Mucosa of gallbladder (tissue), 1 donor: ENCODE results near the gene UFD1. TPM values are rescaled to one million over a fixed set of nuclear protein-coding genes. Genes with fewer than 3 reads are reported as not detected.

Source experiments
- DNase-seq: peaks from one replicate; pipeline ENCODE4 v3.0.0-alpha.2; 2020; ENCODE audit warnings: low spot score
- total RNA-seq: library from RNA; stranded (reverse); gene quantifications from one replicate; pipeline ENCODE4 v1.2.1, GENCODE V29; 2021
- donor health status: DM: no; HTN: no; CAD: no.

UFD1 gene
- total RNA-seq, 1 donor from 2014 or later: 50.4 TPM

DNA sequence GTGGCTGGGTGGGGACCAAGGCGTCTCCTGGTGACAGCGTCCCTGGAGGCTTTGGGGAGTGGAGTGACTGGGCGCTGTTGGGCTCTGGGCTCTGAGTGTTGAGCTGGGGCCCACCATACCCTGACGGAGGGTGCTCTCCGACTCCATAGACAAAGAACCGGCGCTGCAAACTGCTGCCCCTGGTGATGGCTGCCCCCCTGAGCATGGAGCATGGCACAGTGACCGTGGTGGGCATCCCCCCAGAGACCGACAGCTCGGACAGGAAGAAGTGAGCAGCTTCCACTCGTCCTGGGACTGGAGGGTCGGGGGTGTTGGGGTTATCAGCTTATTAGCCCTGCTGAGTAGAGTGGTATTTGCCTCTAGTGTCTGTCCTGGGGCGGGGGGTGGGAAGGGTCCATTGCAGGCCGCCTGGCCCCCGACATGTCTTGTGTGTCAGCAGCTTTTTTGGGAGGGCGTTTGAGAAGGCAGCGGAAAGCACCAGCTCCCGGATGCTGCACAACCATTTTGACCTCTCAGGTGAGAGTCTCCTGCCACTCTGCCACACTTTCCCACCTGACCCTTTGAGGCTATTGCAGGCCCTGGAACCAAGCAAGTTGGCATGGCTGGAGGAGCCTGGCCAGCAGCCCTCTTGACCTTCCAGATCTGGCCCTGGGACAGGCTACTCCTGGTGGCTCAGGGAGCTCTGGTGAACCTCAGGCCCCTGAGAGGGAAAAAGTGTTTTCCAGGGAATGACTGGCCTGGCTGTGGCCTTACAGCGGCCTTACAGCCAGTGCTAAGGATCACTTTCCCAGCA lies 37.6 kb upstream of the UFD1 start:
- DNase-seq: no peak

DNA sequence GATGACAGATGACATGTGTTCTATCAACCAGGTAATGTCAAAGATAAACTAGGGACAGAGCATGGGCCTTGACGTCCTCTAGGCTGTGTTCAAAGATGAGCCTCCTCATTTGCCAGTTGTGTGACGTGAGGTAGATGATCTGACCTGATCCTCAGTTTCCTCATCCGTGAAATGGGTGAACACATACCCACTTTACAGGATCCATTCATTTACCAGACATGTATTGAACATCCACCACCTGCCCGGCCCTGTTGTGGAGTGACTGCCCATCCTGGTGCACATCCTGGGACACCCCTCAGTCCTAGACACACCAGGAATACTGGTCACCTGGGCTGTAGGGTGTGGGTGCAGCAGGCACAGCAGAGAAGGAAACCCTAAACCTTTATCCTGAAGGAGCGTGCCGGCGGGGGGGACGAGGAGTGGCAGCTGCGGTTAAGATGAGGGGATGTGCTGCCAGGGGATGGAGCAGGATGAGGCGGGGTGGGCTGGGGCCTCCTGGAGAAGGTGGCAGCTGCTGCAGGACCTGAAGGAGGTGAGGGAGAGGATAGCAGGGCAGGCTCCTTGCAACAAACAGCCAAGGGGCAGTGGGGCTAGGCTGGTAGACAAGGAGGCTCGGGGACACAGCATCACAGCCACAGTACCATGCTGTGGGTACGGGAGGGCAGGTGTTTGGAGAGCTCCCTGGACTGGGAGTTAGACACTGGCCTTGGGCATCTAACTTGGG lies 36.8 kb upstream of the UFD1 start:
- no peak for DNase-seq

DNA sequence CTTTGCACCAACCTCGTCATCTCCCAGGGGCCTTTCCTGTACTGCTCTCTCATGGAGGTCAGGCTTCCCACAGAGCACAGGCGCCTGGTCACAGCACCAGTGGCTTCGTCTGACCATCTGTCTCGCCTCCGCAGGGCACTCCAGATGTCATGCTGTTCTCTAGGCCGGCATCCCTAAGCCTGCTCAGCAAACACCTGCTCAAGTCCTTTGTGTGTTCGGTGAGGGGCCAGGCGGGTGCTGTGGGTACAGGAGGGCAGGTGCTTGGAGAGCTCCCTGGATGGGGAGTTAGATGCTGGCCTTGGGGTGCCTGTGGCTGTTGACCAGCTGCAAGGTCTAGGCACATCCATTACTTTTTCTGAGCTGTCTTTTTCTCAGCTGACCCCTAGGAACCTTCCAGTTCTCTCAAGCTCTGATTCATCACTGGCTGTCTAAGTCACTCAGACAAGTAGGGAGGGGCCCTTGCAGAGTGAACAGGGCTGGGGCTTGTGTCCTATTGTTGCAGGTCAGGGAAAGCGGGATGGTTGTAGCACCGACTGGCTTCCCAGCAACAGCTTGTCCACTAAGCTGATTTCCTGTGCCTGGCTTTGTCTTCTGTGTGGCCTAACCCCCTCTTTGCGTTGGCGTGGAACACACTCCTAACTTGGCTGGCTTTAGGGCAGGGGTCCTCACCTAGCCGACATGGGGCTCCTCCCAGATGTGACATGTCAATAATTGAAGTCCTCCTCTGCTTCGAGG lies 36.0 kb upstream of the UFD1 start:
- no peak for DNase-seq

DNA sequence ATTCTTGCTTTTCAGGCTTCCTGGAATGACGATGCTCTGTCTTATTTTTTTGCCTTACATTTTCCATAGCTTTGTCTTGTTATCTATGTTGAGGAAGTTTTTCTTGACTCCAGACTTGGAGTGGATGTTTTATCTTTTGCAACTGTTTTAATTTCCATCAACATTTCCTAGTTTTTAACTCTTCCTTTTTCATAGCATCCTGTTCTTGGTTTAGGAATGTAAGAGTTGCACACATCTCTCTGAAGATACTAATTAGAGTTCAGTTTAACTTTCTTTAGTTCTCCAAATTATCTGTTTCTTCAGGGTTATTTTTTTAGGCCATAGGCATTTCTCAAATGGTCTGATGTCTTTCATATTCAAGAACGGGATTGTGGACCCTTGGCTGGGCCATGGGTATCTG lies 34.8 kb upstream of the UFD1 start:
- no peak for DNase-seq

DNA sequence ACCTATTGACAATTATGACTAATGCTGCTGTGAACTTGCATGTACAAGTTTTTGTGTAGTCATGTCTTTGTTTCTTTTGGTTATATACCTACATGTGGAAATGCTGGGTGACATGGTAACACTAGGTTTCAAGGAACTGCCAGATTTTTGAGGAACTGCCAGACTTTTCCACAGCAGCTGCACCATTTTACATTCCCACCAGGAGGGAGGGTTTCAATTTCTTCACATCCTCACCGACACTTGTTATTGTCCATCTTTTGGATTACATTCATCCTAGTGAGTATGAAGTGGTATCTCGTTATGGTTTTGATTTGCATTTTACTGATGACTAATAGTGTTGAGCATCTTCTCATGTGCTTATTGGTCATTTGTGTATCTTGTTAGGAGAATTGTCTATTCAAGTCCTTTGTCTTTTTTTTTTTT lies 31.9 kb upstream of the UFD1 start:
- DNase-seq: no peak

DNA sequence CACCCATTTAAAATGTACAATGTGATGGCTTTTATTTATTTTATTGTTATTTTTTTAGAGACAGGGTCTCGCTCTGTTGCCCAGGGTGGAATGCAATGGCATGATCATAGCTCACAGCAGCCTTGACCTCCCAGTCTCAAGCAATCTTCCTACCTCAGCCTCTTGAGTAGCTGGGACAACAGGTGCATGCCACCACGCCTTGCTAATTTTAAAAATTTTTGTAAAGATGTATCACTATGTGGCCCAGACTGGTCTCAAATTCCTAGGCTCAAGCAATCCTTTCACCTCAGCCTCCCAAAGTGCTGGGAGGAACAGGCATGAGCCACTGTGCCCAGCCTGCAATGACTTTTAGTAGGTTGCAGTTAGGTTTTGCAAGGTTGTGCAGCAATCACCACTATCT lies 30.9 kb upstream of the UFD1 start:
- no peak for DNase-seq

DNA sequence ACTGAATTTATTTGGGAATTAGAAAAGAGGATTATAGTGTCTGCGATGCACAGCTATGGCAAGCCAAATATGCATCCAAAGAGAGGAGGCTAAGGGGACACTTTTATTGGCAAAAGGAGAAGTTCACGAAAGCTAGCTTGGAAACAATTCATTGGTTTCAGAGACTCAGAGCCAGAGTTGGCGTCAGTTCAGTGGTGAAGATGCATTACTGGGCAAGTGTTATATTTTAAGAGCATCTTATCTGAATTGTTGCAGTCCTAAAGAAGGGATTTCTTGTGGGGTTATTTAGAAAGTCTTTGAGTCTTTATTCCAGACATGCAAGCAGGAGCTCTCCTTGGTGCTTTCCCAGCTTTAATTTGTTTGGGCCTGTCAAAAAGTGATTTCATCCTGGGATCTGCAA lies 30.2 kb upstream of the UFD1 start:
- no peak for DNase-seq

DNA sequence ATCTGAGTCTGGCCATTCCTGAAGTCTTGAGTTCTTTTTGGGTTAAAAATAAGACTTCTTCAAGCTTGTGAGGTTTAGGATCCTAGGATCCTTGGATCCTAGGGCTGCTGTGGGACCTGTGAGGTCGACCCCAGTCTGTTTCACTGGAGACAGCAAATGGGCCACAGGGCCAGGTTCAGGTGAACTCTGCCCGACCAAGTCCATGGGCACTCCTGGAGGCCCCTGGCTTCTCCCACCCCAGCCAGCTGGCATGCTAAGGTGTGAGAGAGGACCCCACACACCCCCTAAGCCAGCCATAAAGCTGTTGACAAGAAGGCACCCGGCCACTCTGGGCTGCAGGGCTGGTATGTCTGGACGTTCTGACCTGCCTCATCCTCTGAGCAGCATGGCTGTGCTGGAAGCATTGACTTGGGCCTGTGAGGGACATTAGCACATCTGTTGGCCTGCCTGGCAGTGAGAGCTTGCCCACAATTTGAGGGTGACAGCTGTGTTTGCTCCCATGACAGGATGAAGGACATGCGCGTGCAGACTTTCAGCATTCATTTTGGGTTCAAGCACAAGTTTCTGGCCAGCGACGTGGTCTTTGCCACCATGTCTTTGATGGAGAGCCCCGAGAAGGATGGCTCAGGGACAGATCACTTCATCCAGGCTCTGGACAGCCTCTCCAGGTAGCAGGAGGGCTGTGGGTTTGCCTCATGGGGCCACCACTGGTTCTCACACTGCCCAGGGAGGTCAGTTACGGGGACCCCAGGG lies 29.2 kb upstream of the UFD1 start:
- no peak for DNase-seq

DNA sequence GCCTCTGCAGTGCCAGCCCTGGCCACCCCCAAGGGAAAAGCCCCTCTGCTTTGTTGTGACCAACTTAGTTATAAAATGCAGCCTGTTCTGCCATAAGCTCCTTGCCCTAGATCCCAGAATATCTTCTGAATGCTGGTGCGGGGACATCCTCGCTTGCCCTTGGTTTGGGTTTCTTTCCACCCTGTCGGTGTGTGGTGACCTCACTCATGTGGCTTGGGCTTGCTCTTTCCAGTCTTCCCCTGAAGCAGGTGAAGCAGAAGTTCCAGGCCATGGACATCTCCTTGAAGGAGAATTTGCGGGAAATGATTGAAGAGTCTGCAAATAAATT lies 28.5 kb upstream of the UFD1 start:
- DNase-seq: no peak

DNA sequence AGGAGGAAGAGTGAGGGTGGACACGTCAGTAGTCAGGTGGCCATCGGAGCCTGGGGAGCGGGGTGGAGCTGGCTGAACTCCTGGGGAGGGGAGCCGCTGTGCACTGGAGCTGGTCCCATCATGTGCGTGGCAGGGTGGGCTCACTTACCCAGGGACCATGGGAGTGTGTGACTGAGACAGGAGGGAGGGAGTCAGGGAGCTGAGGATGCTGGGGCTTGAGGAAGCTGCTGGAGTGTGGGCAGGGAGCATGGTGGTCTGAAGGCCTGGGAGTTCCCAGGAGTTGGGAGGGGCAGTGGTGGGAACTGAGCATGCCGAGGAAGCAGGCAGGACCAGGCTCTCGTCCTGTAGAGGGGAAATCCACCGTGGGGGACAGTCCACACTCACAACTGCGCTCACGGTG lies 27.2 kb upstream of the UFD1 start:
- no peak for DNase-seq

DNA sequence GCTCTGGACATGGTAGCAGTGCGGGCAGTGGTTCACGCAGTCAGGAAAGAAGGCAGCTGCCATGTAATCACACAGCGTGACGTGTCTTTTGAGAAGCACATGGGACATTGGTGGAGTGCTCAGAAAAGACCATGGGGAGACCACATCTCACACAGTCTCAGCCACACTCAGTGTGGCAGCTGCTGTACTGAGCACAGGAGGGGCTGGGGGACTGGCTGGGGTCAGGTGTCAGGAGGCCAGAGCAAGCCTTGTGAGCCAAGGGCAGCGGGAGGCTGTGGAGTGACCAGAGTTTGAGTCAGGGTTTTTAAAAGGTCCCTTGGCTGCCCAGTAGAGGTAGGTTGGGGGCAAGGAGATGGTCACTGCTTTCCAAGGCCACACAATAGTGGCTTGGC lies 26.7 kb upstream of the UFD1 start:
- DNase-seq: no peak

DNA sequence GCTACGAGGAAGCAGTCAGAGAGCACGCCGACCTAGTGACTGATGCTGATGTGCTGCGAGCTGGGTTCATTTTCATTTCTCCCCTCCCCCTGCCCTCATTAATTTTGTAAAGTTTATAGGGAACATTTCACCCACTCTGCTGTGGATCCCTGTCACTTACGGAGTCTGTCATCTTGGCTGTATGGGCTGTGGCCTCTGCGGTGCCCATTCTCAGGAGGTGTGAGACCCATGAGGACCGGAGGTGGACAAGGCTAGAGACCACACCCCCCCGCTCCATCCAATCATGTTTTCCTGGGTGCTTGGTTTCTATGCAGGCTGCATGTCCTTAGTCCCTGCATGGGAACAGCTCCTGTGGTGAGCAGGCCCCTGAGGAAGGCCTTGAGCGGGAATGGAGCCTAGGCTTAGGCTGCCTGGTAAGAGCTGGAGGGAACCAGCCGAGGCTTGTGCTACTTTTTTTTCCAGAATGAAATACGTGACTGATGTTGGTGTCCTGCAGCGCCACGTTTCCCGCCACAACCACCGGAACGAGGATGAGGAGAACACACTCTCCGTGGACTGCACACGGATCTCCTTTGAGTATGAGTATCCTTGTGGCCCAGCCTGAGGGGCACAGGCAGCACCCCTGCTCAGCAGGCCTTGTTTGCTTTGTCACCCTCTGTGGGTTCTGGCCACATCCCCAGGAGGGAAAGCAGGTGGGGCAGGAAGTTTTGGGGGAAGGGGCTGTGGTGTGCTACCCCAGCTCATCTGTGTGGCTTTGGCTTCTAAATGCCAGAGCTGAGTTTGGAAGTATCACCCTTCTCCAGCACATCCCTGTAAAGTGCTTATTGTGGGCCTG lies 26.1 kb upstream of the UFD1 start:
- DNase-seq: no peak

DNA sequence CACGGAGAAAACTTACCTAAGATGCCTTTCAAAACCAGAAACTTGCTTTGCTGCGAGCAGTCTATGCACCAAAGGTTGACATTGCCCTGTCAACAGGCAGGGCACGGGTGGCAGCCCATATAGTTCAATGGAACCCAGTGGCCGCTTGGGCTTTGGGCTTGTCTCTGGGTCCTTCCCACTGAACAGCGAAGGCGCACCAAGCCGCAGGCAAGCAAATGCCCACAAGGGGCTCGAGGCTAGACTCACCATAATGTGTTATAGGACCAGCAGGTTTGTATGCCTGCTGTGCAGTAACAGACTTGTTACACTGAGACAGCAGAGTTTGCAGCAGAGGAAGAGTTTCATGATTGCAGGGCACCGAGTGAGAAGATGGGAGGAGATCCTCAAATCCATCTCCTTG lies 24.9 kb upstream of the UFD1 start:
- DNase-seq: no peak

DNA sequence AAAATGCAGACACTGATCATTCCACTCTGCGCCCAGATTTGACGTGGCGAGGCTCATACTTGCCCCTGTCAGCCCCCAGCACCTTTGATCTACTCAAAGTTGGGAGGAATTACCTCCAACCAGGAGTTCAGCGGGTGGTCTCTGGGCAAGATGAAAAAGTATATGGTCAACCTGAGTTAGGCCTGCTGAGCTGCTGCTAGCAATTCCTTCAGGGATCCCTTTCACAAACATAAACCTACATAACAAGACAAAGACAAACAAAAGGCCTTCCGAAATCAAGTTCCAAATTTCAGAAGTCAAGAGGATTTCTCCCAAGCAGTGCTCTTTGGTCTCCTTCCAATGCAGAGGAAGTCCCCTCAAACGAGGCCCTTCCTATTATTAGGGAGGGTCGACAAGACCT lies 24.4 kb upstream of the UFD1 start:
- no peak for DNase-seq

DNA sequence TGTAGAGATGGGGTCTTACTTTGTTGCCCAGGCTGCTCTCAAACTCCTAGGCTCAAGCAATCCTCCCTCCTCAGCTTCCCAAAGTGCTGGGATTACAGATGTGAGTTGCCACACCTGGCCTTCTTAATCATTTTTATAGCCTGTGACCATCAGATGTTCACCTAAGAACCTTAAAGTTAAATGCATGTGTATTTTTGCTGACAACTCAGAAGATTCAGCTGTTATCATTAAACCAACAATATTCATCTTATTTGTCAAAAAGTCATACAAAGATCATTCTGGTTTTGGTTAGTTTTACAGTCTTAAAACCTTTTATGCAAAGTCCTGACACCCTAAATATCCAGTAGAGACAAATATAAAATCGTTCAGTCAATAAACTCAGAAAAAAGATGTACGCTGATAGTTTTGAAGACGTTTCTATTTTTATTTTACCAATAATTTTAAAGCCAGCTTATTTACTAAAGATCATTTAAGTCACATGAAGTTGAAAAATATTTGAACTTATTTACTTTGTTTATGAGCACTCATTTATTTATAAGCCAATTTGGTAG lies 23.0 kb upstream of the UFD1 start:
- DNase-seq: no peak

DNA sequence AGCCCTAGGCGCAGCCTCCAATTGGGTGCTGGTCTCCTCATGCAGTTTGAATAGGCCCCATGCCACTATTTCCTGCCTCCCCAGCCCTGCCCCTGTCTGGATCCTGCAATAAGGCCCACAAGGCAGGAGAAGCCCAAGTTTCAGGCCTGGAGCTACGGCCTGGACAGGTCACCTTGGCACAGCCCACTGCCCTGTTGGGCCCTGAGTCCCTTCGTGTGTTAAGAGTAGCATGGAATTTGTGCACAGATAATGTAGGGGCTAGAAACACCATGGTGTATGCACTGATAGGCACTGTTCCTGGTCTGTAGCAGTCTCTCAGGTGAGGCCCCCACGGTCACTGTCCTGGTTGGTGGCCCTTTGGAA lies 20.9 kb upstream of the UFD1 start:
- no peak for DNase-seq

DNA sequence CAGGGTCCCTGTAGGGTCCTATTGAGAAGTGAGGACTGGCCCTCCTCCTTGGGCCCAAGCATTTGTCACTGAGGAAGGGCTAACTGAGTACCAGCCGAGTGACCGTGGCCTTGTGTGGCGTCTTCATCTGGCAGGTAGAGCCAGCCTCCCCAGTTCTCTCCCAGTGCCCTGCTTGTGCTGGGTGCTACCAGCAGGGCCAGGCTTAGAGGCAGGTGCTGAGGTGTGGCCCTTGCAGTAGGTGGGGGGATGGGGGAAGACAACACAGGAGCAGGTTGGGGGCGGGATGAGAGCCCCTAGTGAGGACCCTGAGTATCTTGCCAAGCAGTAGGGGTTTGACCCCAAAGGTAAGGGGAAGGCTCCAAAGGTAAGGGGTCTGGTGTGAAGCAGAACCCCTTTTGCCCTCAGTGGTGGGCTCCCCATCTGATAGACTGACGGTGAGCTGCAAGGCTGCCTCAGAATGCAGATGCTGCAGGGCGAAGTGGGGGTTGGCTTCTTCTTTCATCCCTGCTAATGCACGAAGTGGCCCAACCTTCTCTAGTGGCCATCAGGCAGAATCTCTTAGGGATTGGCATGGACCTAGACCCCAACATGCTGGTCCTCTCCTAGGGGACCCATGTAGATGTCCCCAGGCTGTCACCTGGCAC lies 20.4 kb upstream of the UFD1 start:
- no peak for DNase-seq

DNA sequence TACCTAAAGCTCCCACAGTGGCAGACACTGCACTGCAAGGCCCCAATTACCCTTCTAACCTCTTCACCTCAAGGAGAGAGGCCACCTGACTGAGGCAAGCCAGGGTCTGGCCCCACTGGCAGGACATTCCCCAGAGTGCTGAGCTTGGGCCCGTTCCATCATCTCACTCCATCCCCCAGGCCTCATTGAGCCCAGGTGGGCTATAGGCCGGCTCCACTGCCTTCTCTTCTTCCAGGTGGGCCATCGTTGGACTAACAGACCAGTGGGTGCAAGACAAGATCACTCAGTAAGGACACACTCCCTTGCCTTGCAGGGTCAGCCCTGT lies 19.8 kb upstream of the UFD1 start:
- DNase-seq: no peak

DNA sequence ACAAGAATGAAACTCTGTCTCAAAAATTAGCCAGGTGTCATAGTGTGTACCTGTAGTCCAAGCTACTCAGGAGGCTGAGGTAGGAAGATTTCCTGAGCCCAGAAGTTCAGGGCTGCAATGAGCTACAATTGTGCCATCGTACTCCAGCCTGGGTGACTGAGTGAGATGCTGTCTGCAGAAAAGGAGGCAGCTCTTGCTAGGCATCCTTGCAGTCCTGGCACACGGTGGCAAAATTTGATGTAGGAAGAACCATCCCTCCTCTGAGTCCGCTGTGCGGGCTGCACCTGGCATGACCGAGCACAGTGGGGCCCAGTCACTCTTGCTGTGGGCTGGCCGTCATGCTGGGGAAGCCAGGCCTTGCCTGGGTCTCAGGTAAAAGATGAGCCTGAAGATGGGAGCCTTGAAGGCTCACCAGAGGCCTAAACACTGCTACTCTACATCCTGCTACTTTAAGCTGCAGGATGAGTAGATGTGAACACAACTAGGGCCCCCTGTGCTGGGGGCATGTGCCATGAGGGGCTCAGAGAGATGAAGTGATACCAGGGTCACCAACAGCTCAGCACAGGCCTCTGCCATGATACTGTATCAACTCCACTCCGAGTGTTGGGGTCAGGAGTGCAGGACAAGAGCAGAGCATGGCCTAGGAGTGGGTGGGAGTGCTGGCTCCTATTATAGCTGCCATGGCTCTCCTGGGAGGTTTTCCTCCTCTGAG lies 19.3 kb upstream of the UFD1 start:
- DNase-seq: no peak

DNA sequence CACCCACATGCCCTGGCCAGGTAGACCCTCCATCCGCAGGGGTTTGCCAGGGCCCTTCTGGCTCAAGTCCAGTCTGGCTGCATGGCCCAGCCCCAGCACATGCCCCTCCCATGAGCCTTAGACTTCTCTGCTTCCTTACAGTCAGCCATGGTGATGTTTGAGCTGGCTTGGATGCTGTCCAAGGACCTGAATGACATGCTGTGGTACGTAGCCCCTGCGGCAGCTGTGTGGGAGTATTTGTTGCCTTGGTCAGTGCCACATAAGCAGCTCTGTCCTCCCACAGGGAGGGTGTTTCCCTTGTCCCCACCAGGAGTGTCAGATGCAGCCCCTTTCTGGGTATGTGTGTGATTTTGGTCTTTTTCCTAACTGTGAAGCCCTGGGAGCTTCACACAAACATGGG lies 18.3 kb upstream of the UFD1 start:
- no peak for DNase-seq
